Activated naive CD8-positive, alpha-beta T cell (primary cell): Measurements from ENCODE around the gene TMEM209.
"Not testable (repeated sequence)": the region's sequence is repeated elsewhere in the genome, so short reads cannot be mapped to it uniquely, and the experiment has no call there.

Source experiments
- H3K27ac Mint-ChIP-seq: one replicate; pipeline ENCODE4 v1.8.0; 2021; ENCODE audit warnings: mixed read lengths
- H3K27me3 Mint-ChIP-seq: one replicate; pipeline ENCODE4 v1.8.0; 2021; ENCODE audit warnings: mixed read lengths
- H3K36me3 Mint-ChIP-seq: one replicate; pipeline ENCODE4 v1.8.0; 2021; ENCODE audit warnings: mixed read lengths
- H3K4me1 Mint-ChIP-seq: one replicate; pipeline ENCODE4 v1.8.0; 2021; ENCODE audit warnings: low read depth, mixed read lengths
- H3K4me3 Mint-ChIP-seq: one replicate; pipeline ENCODE4 v1.8.0; 2021; ENCODE audit warnings: mild to moderate bottlenecking, mixed read lengths
- H3K9me3 Mint-ChIP-seq: one replicate; pipeline ENCODE4 v1.8.0; 2021; ENCODE audit warnings: low read depth, mixed read lengths

TMEM209 gene

GRCh38 chr7:130157700-130158099, 47.5 kb downstream of the TMEM209 start:
- no peak overlapping the region for H3K27ac Mint-ChIP-seq
- H3K36me3 Mint-ChIP-seq, result peaks cover 32% of the 10 kb centered on the region
- H3K27me3 Mint-ChIP-seq, result peaks cover 2% of the 10 kb centered on the region
- no peak overlapping the region for H3K4me3 Mint-ChIP-seq
- no peaks in the 10 kb centered on the region for H3K4me1 Mint-ChIP-seq
- peaks cover 8% of the 10 kb centered on the region for H3K9me3 Mint-ChIP-seq

GRCh38 chr7:130156140-130156539, 49.1 kb downstream of the TMEM209 start:
- H3K36me3 Mint-ChIP-seq, result peaks cover 25% of the 10 kb centered on the region
- H3K4me1 Mint-ChIP-seq, result no peaks in the 10 kb centered on the region
- peaks cover 2% of the 10 kb centered on the region for H3K27me3 Mint-ChIP-seq
- no peak overlapping the region for H3K27ac Mint-ChIP-seq
- peaks cover 8% of the 10 kb centered on the region for H3K9me3 Mint-ChIP-seq
- no peak overlapping the region for H3K4me3 Mint-ChIP-seq

- Mint-ChIP-seq H3K4me3 (no peak overlapping the region), H3K4me1 (no peaks in the 10 kb centered on the region), H3K27me3 (peaks cover 2% of the 10 kb centered on the region), H3K9me3 (peaks cover 4% of the 10 kb centered on the region), H3K36me3 (peaks cover 12% of the 10 kb centered on the region), H3K27ac (no peak overlapping the region)
These were observed 50.5 kb downstream of the TMEM209 start for GRCh38 chr7:130154501-130155317.

DNA sequence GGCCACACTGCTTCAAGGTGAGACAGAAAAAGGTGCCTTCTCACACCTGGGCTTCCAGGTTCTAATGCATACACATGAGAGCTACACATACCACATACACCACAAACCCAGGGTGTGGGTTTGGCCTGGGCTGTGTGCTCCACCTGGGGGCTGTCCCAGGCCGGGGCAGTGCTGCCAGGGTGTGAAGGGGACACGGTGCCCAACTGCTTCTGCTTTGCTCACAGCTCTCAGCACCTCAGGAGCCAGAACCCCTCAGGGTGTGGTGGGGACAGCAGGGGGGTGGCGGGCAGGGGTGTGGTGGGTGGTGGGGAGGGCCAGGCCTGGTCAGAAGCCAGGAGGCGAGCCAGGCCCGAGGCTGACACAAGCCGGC, 51.1 kb downstream of the TMEM209 start:
- Mint-ChIP-seq H3K4me3 (no peak overlapping the region), H3K27me3 (peaks cover 2% of the 10 kb centered on the region), H3K36me3 (peaks cover 6% of the 10 kb centered on the region), H3K27ac (no peak overlapping the region), H3K4me1 (no peaks in the 10 kb centered on the region), H3K9me3 (peaks cover 4% of the 10 kb centered on the region)

GRCh38 chr7:130153211-130153908, 51.8 kb downstream of the TMEM209 start:
- no peak overlapping the region for H3K27ac Mint-ChIP-seq
- H3K36me3 Mint-ChIP-seq, result peaks cover 4% of the 10 kb centered on the region
- H3K4me1 Mint-ChIP-seq, result no peaks in the 10 kb centered on the region
- peaks cover 4% of the 10 kb centered on the region for H3K9me3 Mint-ChIP-seq
- H3K27me3 Mint-ChIP-seq, result peaks cover 2% of the 10 kb centered on the region
- no peak overlapping the region for H3K4me3 Mint-ChIP-seq

- Mint-ChIP-seq H3K9me3 (no peaks in the 10 kb centered on the region), H3K4me1 (no peaks in the 10 kb centered on the region), H3K27ac (no peak overlapping the region), H3K27me3 (peaks cover 2% of the 10 kb centered on the region), H3K36me3 (peaks cover 4% of the 10 kb centered on the region), H3K4me3 (no peak overlapping the region)
These were observed 52.6 kb downstream of the TMEM209 start for GRCh38 chr7:130152493-130153210.

DNA sequence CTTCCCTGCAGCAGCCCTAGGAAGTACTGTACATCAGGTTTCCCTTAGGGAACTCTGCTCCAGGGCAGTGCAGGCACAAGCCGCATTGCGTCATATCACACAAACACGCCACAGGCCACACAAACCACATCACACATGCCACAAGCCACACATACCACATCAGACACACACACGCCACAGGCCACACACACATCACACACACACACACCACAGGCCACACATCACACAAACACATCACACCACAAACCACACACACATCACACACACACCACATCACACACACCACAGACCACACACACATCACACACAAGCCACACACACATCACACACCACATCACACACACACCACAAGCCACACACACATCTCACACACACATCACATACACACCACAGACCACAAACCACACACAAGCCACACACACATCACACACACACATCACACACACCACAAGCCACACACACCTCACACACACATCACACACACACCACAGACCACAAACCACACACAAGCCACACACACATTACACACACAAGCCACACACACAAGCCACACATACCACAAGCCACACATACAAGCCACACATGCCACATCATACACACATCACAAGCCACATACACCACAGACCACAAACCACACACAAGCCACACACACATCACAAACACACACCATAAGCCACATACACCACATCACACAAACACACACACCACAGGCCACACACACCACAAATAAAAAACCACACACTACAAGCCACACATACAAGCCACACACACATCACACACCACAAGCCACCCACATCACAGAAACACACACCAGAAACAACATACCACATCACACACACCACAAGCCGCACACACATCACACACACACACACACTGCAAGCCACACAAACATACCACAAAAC, 53.4 kb downstream of the TMEM209 start:
- Mint-ChIP-seq H3K4me3 (no peak overlapping the region), H3K36me3 (no peaks in the 10 kb centered on the region), H3K9me3 (no peaks in the 10 kb centered on the region), H3K27ac (no peak overlapping the region), H3K27me3 (peaks cover 2% of the 10 kb centered on the region), H3K4me1 (no peaks in the 10 kb centered on the region)

GRCh38 chr7:130150587-130150986, 54.6 kb downstream of the TMEM209 start:
- H3K4me1 Mint-ChIP-seq, result no peaks in the 10 kb centered on the region
- H3K4me3 Mint-ChIP-seq, result no peak overlapping the region
- peak overlapping the region; percentile 46 for H3K27ac Mint-ChIP-seq
- H3K36me3 Mint-ChIP-seq, result no peaks in the 10 kb centered on the region
- H3K9me3 Mint-ChIP-seq, result no peaks in the 10 kb centered on the region
- peaks cover 1% of the 10 kb centered on the region for H3K27me3 Mint-ChIP-seq

DNA sequence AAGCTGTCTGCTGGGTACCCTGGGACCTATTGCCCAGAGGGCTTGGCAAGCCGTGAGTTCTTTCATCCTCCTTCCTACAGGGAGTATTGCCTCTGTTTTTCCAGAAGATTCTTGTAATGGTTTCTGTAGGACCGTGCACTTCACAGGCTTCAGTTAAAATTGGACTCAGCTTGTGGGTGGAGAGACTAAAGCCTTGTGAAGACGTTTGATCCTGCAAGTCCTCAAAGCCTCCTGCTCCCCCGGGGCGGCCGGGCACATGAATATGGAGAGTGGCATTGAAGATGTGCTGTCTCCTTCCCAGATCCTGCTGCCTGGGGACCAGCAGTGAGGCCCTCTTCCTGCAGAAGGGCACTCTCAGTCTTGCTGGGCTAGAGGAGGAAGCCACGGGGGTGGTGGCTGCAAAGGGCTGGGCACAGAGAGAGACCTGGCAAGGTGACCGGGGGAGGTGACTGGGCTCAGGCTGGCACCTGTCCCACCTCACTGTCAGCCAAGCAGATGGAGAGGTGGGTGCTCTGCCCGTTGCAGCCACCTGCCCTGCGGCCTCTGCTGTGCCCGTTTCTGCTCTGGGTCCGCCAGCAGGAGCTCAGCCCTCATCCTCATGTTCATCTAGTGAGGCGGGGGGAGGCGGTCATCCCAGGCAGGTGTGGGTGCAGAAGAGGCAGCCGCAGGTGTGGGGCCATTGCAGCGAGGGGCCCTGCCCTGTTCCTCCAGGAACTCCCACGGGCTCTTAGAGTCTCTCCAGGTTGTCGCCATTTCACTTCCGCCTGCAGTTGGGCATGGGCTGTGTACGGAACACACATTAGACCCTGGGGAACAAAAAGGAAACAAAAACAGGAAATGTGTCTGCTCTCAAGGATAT, 55.7 kb downstream of the TMEM209 start:
- Mint-ChIP-seq H3K9me3 (no peaks in the 10 kb centered on the region), H3K27ac (no peak overlapping the region), H3K4me1 (no peaks in the 10 kb centered on the region)

DNA sequence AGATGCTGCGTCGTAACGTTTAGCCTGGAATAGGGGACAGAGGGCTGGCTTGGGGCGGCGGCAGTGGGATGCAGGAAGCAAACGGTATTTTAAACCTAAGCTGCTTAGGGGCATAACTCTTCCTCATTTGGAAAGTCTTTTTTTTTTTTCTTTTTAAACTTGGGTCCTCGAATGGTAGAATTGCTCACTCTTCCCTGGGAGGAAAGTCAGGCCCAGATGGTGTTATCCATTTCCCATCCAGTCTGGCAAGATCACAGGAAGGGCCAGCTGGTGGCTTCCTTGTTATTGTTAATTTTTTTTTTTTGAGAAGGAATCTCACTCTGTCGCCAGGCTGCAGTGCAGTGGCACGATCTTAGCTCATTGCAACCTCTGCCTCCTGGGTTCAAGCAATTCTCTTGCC, 56.6 kb downstream of the TMEM209 start:
- Mint-ChIP-seq H3K9me3 (no peaks in the 10 kb centered on the region), H3K27ac (no peak overlapping the region), H3K27me3 (no peaks in the 10 kb centered on the region), H3K4me3 (no peak overlapping the region), H3K36me3 (no peaks in the 10 kb centered on the region), H3K4me1 (no peaks in the 10 kb centered on the region)

More for the DNA sequence above, 55.7 kb downstream of the TMEM209 start:
- Mint-ChIP-seq H3K27me3 (no peaks in the 10 kb centered on the region), H3K36me3 (no peaks in the 10 kb centered on the region), H3K4me3 (no peak overlapping the region)

GRCh38 chr7:130147710-130148325, 57.4 kb downstream of the TMEM209 start:
- H3K27me3 Mint-ChIP-seq, result no peaks in the 10 kb centered on the region
- no peaks in the 10 kb centered on the region for H3K4me1 Mint-ChIP-seq
- no peak overlapping the region for H3K4me3 Mint-ChIP-seq
- no peaks in the 10 kb centered on the region for H3K9me3 Mint-ChIP-seq
- no peak overlapping the region for H3K27ac Mint-ChIP-seq
- H3K36me3 Mint-ChIP-seq, result no peaks in the 10 kb centered on the region

GRCh38 chr7:130146693-130147405, 58.4 kb downstream of the TMEM209 start:
- Mint-ChIP-seq H3K27ac (no peak overlapping the region), H3K4me3 (no peak overlapping the region), H3K4me1 (no peaks in the 10 kb centered on the region), H3K9me3 (no peaks in the 10 kb centered on the region), H3K36me3 (no peaks in the 10 kb centered on the region), H3K27me3 (no peaks in the 10 kb centered on the region)

DNA sequence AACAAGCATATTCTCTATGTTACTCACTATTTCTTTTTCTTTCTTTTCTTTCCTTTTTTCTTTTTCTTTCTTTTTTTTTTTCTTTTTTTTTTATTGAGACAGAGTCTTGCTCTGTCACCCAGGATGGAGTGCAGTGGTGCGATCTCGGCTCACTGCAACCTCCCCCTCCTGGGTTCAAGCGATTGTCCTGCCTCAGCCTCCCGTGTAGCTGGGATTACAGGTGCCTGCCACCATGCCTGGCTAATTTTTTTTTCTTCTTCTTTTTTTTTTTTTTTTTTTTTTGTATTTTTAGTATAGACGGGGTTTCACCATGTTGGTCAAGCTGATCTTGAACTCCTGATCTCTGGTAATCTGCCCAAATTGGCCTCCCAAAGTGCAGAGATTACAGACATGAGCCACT, 59.1 kb downstream of the TMEM209 start:
- H3K36me3 Mint-ChIP-seq, H3K9me3 Mint-ChIP-seq, H3K4me3 Mint-ChIP-seq, H3K27ac Mint-ChIP-seq, H3K27me3 Mint-ChIP-seq, H3K4me1 Mint-ChIP-seq: not testable (repeated sequence)
